HG02938 (cell line): ENCODE data around the gene GPC5.
"Not testable (repeated sequence)": the region's sequence is repeated elsewhere in the genome, so short reads cannot be mapped to it uniquely, and the experiment has no call there.

ENCODE experiments used
- ATAC-seq: cut with Tn5 transposase; IDR thresholded peaks from one replicate; pipeline ENCODE4 v1.9.1; 2021; ENCODE audit warnings: mild to moderate bottlenecking, moderate library complexity; ENCODE audit not compliant: unreplicated experiment

GPC5 gene

DNA sequence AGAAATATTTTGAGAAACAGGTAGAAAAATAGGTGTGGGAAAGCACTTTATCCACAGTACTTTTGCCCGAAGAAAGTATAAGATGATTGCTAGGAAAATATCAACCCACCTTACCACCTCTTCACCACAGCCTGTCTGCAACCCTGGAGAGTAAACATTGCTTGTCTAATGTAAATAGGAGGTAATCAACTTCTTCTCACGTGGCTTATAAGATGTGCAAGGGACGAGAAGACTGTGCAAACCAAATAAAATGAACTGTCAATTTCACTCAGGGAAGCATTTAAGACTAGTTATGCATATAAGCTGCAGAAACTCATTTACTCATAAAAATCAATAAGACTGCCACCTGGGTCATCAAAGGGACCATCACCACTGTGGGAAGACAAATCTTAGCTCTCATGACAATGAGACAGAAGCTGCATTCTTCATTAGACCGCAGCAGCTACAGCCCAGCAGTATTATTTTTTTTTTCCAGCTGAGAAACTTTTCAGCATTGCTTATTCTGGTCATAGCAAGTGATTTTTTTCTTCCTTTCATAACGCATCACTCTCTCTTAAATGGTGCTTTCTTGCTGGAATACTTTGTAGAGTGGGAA is 1020.5 kb downstream of the GPC5 start:
- no peak for ATAC-seq

DNA sequence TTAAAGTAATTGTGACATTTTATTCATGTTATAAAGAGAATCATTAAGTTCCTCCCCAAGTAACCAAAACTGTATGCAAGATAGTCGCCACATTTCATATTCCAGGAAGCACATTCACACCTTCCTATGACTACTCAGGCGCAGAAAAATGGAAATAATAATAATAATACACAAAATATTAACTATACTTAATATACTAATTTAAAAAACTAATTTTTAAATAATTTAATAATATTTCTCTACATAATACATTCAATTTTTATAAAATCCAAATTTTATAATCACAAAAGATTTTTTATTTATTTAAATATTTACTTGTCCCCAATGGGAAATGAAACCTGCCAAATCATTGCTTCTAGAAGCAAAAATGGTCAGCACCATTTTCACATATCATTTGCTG is 1030.8 kb downstream of the GPC5 start:
- no peak for ATAC-seq

GRCh38 chr13:92433386-92433785 is 1035.0 kb downstream of the GPC5 start:
- no peak for ATAC-seq

GRCh38 chr13:92433963-92434362 is 1035.5 kb downstream of the GPC5 start:
- ATAC-seq, result no peak

- ATAC-seq, result no peak
Measured at GRCh38 chr13:92436924-92437323, 1038.5 kb downstream of the GPC5 start.

- ATAC-seq, result no peak
Measured at GRCh38 chr13:92444244-92444643, 1045.8 kb downstream of the GPC5 start.

DNA sequence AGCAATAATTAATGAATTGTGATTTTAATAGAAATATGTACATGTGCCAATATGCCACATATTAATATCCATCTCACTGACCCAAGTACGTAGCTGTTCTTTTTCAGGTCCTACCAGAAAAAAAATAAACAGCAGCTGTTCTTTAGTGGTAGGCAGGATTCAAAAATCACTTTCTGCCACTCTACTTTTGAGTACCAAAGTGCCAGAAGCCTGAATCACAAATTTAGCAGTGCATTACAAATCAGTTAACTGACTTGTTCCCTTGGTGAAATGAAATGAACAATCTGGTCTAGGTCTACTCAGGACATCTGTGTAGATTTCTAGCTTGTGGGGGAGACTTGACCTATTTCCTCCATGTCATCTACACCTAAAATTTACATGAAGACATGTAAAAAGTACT is 1052.6 kb downstream of the GPC5 start:
- ATAC-seq, result no peak

DNA sequence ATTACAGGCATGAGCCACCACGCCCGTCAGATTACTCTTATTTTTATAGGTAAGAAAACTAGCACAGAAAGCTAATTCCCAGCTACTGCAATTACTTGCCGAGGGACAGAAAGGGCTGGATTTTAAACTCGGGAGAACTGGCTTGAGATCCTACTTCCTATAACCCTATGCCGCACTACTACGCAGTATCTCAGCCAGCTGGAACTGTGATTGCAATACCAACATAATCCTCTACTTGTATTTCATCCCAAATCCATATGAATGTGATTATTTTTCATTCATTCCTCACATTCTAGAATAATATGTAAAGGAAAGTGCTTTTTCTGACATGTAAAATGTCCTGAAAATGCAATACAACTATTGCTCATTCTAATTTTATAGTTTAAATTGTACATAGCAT is 1054.4 kb downstream of the GPC5 start:
- ATAC-seq, result no peak

DNA sequence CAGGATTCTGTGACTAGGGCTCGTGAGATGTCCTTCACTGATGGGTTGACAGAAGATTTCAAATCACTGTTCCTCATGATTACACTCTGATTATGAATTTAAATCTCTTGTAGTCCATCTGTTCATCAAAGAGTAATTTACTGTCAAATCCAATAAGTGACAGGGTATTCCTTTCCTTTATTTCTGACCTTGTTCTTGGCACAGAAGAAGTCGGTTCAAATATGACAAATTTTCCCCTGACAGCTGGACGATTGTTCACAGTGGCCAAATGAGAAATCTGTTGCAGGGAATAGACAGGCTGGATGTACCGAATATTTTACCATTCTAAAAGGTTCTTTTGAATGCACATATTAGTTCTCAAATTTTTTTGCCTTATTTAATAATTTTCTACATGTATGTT is 1060.9 kb downstream of the GPC5 start:
- ATAC-seq, result no peak

GRCh38 chr13:92460479-92460878 is 1062.1 kb downstream of the GPC5 start:
- no peak for ATAC-seq

GRCh38 chr13:92461402-92461801 is 1063.0 kb downstream of the GPC5 start:
- ATAC-seq, result no peak

- no peak for ATAC-seq
Measured at GRCh38 chr13:92461831-92462230, 1063.4 kb downstream of the GPC5 start.

DNA sequence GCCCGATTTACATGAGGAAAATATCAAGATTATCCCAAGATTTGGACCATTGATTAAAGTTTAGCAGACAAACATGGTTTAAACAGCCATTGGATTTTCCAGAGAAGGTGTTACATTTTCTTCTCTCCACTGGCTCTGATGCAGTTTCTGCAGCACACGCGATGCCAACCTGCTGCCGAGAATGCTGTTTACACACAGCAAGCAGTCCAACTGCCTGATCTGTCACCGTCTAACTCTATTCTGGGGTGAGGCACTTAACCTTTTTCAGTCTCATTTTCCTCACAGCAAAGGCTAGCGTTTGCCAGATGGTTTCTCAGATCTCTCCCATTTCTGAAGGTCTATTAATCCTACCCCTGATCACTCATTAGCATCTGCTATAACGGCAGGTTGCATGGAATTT is 1064.7 kb downstream of the GPC5 start:
- ATAC-seq, result no peak

GRCh38 chr13:92473765-92474475 is 1075.5 kb downstream of the GPC5 start:
- no peak for ATAC-seq

DNA sequence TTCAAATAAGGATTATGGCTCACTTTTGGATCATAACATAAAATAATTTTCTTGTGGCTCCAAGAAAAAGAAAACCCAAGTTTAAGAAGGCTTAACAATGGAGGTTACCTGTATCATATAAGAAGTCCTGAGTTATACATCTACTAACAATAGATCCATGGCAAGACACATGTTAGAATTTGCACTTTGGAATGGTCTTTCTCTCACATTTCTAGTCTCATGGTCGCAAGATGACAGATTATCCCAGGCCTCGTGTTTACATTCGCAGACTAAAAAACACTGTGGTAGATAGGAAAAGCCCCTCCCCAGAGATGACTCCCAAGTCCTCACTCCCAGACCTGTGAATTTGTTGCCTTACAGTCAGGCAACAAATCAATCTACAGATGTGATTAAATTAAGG is 1082.0 kb downstream of the GPC5 start:
- no peak for ATAC-seq

DNA sequence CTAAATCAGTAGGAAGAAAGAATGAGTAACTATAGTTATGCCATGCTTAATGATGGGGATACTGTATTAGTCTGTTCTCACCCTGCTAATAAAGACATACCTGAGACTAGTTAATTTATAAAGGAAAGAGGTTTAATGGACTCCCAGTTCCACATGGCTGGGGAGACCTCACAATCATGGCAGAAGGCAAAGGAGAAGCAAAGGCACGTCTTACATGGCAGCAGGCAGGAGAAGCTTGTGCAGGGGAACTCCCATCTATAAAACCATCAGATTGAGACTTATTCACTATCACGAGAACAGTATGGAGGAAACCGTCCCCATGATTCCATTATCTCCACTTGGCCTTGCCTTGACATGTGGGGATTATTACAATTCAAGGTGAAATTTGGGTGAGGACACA is 1084.4 kb downstream of the GPC5 start:
- not testable (repeated sequence) for ATAC-seq

GRCh38 chr13:92483894-92484293 is 1085.5 kb downstream of the GPC5 start:
- no peak for ATAC-seq

- ATAC-seq, result no peak
Measured at GRCh38 chr13:92487238-92487637, 1088.8 kb downstream of the GPC5 start.

- ATAC-seq, result no peak
Measured at GRCh38 chr13:92488249-92488852, 1089.9 kb downstream of the GPC5 start.

- ATAC-seq, result no peak
Measured at GRCh38 chr13:92491839-92492238, 1093.4 kb downstream of the GPC5 start.

- ATAC-seq, result no peak
Measured at GRCh38 chr13:92494915-92495314, 1096.5 kb downstream of the GPC5 start.

GRCh38 chr13:92500192-92500591 is 1101.8 kb downstream of the GPC5 start:
- no peak for ATAC-seq
